ENCODE measurements around the gene WRNIP1.

- peak; percentile 83 for TF ChIP-seq CTCF (conservative IDR thresholded peaks at IDR 0.05)
- TF ChIP-seq ZFX (IDR thresholded peaks at IDR 0.05), result no peak
Measured at GRCh38 chr6:2738373-2738979, 26.7 kb upstream of the WRNIP1 start.

Measured in C4-2B (cell line).